Measurements from ENCODE around the gene KRT84.
"Not testable (repeated sequence)": the region's sequence is repeated elsewhere in the genome, so short reads cannot be mapped to it uniquely, and the experiment has no call there.

KRT84 gene

GRCh38 chr12:52418576-52419110 lies 33.2 kb upstream of the KRT84 start:
- H3K4me3 ChIP-seq (ENCODE audit: low read length): no peak overlapping the region
- no peak for TF ChIP-seq ZNF274 (IDR thresholded peaks at IDR 0.05; ENCODE audit: low read depth, low read length)

- H3K4me3 ChIP-seq (ENCODE audit: low read length): no peak overlapping the region
- no peak for TF ChIP-seq ZNF274 (IDR thresholded peaks at IDR 0.05; ENCODE audit: low read depth, low read length)
Measured at GRCh38 chr12:52417740-52418139, 32.3 kb upstream of the KRT84 start.

- no peak overlapping the region for H3K4me3 ChIP-seq (ENCODE audit: low read length)
- TF ChIP-seq ZNF274 (IDR thresholded peaks at IDR 0.05; ENCODE audit: low read depth, low read length): no peak
Measured at GRCh38 chr12:52416795-52417194, 31.3 kb upstream of the KRT84 start.

GRCh38 chr12:52415870-52416750 lies 30.7 kb upstream of the KRT84 start:
- TF ChIP-seq ZNF274 (IDR thresholded peaks at IDR 0.05; ENCODE audit: low read depth, low read length): no peak
- no peak overlapping the region for H3K4me3 ChIP-seq (ENCODE audit: low read length)

- no peak overlapping the region for H3K4me3 ChIP-seq (ENCODE audit: low read length)
- no peak for TF ChIP-seq ZNF274 (IDR thresholded peaks at IDR 0.05; ENCODE audit: low read depth, low read length)
Measured at GRCh38 chr12:52414936-52415335, 29.5 kb upstream of the KRT84 start.

GRCh38 chr12:52413782-52414345 lies 28.4 kb upstream of the KRT84 start:
- H3K4me3 ChIP-seq (ENCODE audit: low read length): no peak overlapping the region
- no peak for TF ChIP-seq ZNF274 (IDR thresholded peaks at IDR 0.05; ENCODE audit: low read depth, low read length)

- no peak overlapping the region for H3K4me3 ChIP-seq (ENCODE audit: low read length)
- TF ChIP-seq ZNF274 (IDR thresholded peaks at IDR 0.05; ENCODE audit: low read depth, low read length): no peak
Measured at GRCh38 chr12:52413202-52413601, 27.8 kb upstream of the KRT84 start.

- no peak overlapping the region for H3K4me3 ChIP-seq (ENCODE audit: low read length)
- no peak for TF ChIP-seq ZNF274 (IDR thresholded peaks at IDR 0.05; ENCODE audit: low read depth, low read length)
Measured at GRCh38 chr12:52411815-52412214, 26.4 kb upstream of the KRT84 start.

- H3K4me3 ChIP-seq (ENCODE audit: low read length): not testable (repeated sequence)
Measured at GRCh38 chr12:52410589-52411248, 25.3 kb upstream of the KRT84 start.

- TF ChIP-seq ZNF274 (IDR thresholded peaks at IDR 0.05; ENCODE audit: low read depth, low read length): no peak
- no peak overlapping the region for H3K4me3 ChIP-seq (ENCODE audit: low read length)
Measured at GRCh38 chr12:52407918-52408317, 22.5 kb upstream of the KRT84 start.

GRCh38 chr12:52405922-52406385 lies 20.5 kb upstream of the KRT84 start, which contains the start of gene KRT82:
Gene KRT82, minus strand, starts transcription at chr12:52406335. Its CDS starts 58 bp downstream, at chr12:52406277.
- no peak for TF ChIP-seq ZNF274 (IDR thresholded peaks at IDR 0.05; ENCODE audit: low read depth, low read length)
- no peak within 1 kb of the TSS for H3K4me3 ChIP-seq (ENCODE audit: low read length)

- H3K4me3 ChIP-seq (ENCODE audit: low read length): no peak overlapping the region
- TF ChIP-seq ZNF274 (IDR thresholded peaks at IDR 0.05; ENCODE audit: low read depth, low read length): no peak
Measured at GRCh38 chr12:52404951-52405350, 19.5 kb upstream of the KRT84 start.

GRCh38 chr12:52403561-52403960 lies 18.1 kb upstream of the KRT84 start:
- no peak overlapping the region for H3K4me3 ChIP-seq (ENCODE audit: low read length)
- no peak for TF ChIP-seq ZNF274 (IDR thresholded peaks at IDR 0.05; ENCODE audit: low read depth, low read length)

- TF ChIP-seq ZNF274 (IDR thresholded peaks at IDR 0.05; ENCODE audit: low read depth, low read length): no peak
- H3K4me3 ChIP-seq (ENCODE audit: low read length): no peak overlapping the region
Measured at GRCh38 chr12:52402873-52403540, 17.6 kb upstream of the KRT84 start.

Data from GM08714 (cell line).